HTR-8/SVneo (cell line): Measurements from ENCODE around the gene SALL3.
"Not testable (repeated sequence)": the region's sequence is repeated elsewhere in the genome, so short reads cannot be mapped to it uniquely, and the experiment has no call there.

ENCODE experiments used
- DNase-seq: peaks from one replicate; pipeline ENCODE4 v3.0.0; 2011; ENCODE audit warnings: low spot score, mixed read lengths; ENCODE audit not compliant: insufficient read length
- FAIRE-seq: peaks from 2 replicates; lab custom pipeline; 2011; peaks lifted over from hg19 to GRCh38; lab: Jason Lieb, UNC

The SALL3 gene

GRCh38 chr18:78962098-78962497 is 17.5 kb upstream of the SALL3 start:
- DNase-seq, result no peak
- FAIRE-seq, result no peak

GRCh38 chr18:78964727-78965126 is 14.9 kb upstream of the SALL3 start:
- FAIRE-seq, DNase-seq: not testable (repeated sequence)

- DNase-seq, result no peak
- FAIRE-seq, result no peak
These were observed 14.4 kb upstream of the SALL3 start for GRCh38 chr18:78965260-78965659.

GRCh38 chr18:78965917-78966792 is 13.5 kb upstream of the SALL3 start:
- FAIRE-seq (no peak), DNase-seq (no peak)

GRCh38 chr18:78966793-78967106 is 12.9 kb upstream of the SALL3 start:
- no peak for FAIRE-seq
- no peak for DNase-seq

- DNase-seq (no peak), FAIRE-seq (no peak)
These were observed 11.9 kb upstream of the SALL3 start for GRCh38 chr18:78967692-78968091.

- FAIRE-seq (no peak), DNase-seq (no peak)
These were observed 9.9 kb upstream of the SALL3 start for GRCh38 chr18:78969574-78970315.

GRCh38 chr18:78970774-78971333 is 8.8 kb upstream of the SALL3 start:
- DNase-seq, result no peak
- no peak for FAIRE-seq

GRCh38 chr18:78971511-78972245 is 7.9 kb upstream of the SALL3 start:
- FAIRE-seq (no peak), DNase-seq (no peak)

- no peak for FAIRE-seq
- DNase-seq, result no peak
These were observed 7.2 kb upstream of the SALL3 start for GRCh38 chr18:78972385-78972918.

GRCh38 chr18:78972930-78973331 is 6.7 kb upstream of the SALL3 start:
- DNase-seq (no peak), FAIRE-seq (no peak)

GRCh38 chr18:78973357-78974083 is 6.1 kb upstream of the SALL3 start:
- FAIRE-seq (no peak), DNase-seq (no peak)

- FAIRE-seq (no peak), DNase-seq (no peak)
These were observed 5.4 kb upstream of the SALL3 start for GRCh38 chr18:78974115-78974761.

- DNase-seq (no peak), FAIRE-seq (no peak)
These were observed 4.3 kb upstream of the SALL3 start for GRCh38 chr18:78975292-78975691.

GRCh38 chr18:78975699-78976335 is 3.8 kb upstream of the SALL3 start:
- no peak for FAIRE-seq
- DNase-seq, result no peak

- no peak for DNase-seq
- FAIRE-seq, result no peak
These were observed 2.6 kb upstream of the SALL3 start for GRCh38 chr18:78976765-78977636.

- no peak for FAIRE-seq
- DNase-seq, result no peak
These were observed 1.8 kb upstream of the SALL3 start for GRCh38 chr18:78977637-78978348.
